ENCODE data around the gene PHACTR1. TPM values are rescaled to one million over a fixed set of nuclear protein-coding genes. Genes with fewer than 3 reads are reported as not detected.

The PHACTR1 gene
- total RNA-seq, 1 donor from 2014 or later, result 8.5 TPM

- no peaks in the 10 kb centered on the region for H3K27me3 ChIP-seq (ENCODE audit: insufficient read depth, low read length)
- H3K36me3 Mint-ChIP-seq (ENCODE audit: low read depth, unreplicated experiment), result peaks cover 2% of the 10 kb centered on the region
- no peak overlapping the region for H3K27ac Mint-ChIP-seq (ENCODE audit: unreplicated experiment)
- no peak overlapping the region for H3K4me3 ChIP-seq (ENCODE audit: insufficient read depth, low read depth, low read length)
- H3K9ac ChIP-seq (ENCODE audit: low read length), result no peak overlapping the region
- no peaks in the 10 kb centered on the region for H3K9me3 Mint-ChIP-seq (ENCODE audit: unreplicated experiment)
- no peaks in the 10 kb centered on the region for H3K4me1 ChIP-seq (ENCODE audit: insufficient read depth, low read length)
- H3K4me3 Mint-ChIP-seq (ENCODE audit: unreplicated experiment), result no peak overlapping the region
- H3K27ac ChIP-seq (ENCODE audit: low read depth, low read length), result no peak overlapping the region
- H3K4me2 ChIP-seq (ENCODE audit: low read length), result peak overlapping the region; percentile 39
- no peaks in the 10 kb centered on the region for H4K20me1 ChIP-seq (ENCODE audit: insufficient read depth, low read length)
- no peak for FAIRE-seq
- TF ChIP-seq, protein P1, sequence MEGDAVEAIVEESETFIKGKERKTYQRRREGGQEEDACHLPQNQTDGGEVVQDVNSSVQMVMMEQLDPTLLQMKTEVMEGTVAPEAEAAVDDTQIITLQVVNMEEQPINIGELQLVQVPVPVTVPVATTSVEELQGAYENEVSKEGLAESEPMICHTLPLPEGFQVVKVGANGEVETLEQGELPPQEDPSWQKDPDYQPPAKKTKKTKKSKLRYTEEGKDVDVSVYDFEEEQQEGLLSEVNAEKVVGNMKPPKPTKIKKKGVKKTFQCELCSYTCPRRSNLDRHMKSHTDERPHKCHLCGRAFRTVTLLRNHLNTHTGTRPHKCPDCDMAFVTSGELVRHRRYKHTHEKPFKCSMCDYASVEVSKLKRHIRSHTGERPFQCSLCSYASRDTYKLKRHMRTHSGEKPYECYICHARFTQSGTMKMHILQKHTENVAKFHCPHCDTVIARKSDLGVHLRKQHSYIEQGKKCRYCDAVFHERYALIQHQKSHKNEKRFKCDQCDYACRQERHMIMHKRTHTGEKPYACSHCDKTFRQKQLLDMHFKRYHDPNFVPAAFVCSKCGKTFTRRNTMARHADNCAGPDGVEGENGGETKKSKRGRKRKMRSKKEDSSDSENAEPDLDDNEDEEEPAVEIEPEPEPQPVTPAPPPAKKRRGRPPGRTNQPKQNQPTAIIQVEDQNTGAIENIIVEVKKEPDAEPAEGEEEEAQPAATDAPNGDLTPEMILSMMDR (IDR thresholded peaks at IDR 0.05; ENCODE audit: insufficient read depth, low read depth, low read length), result no peak
- TF ChIP-seq EZH2 (IDR thresholded peaks at IDR 0.05; ENCODE audit: insufficient read depth, low read length), result no peak
- no peaks in the 10 kb centered on the region for H3K79me2 ChIP-seq (ENCODE audit: insufficient read depth, low read length)
- H2AFZ ChIP-seq (ENCODE audit: low read depth, low read length), result no peak overlapping the region
- H3K27me3 Mint-ChIP-seq (ENCODE audit: low read depth, unreplicated experiment), result peaks cover 7% of the 10 kb centered on the region
- H3K4me1 Mint-ChIP-seq (ENCODE audit: low read depth, unreplicated experiment), result peaks cover 2% of the 10 kb centered on the region
- H3K9me3 ChIP-seq (ENCODE audit: insufficient read depth, low read depth, low read length), result no peaks in the 10 kb centered on the region
- peak; percentile 23 for DNase-seq (ENCODE audit: low read depth)
- H3K36me3 ChIP-seq (ENCODE audit: insufficient read depth, low read length), result no peaks in the 10 kb centered on the region
Measured at GRCh38 chr6:12769556-12770256, 53.1 kb downstream of the PHACTR1 start.

GRCh38 chr6:12772416-12772815, 55.8 kb downstream of the PHACTR1 start:
- Mint-ChIP-seq H3K9me3 (ENCODE audit: unreplicated experiment) (no peaks in the 10 kb centered on the region), H3K4me1 (ENCODE audit: low read depth, unreplicated experiment) (peaks cover 2% of the 10 kb centered on the region), H3K27ac (ENCODE audit: unreplicated experiment) (no peak overlapping the region), H3K4me3 (ENCODE audit: unreplicated experiment) (no peak overlapping the region), H3K36me3 (ENCODE audit: low read depth, unreplicated experiment) (peaks cover 2% of the 10 kb centered on the region), H3K27me3 (ENCODE audit: low read depth, unreplicated experiment) (peaks cover 5% of the 10 kb centered on the region)
- FAIRE-seq (no peak), DNase-seq (ENCODE audit: low read depth) (no peak)
- Histone ChIP-seq H3K4me2 (ENCODE audit: low read length) (no peak overlapping the region), H3K4me3 (ENCODE audit: insufficient read depth, low read depth, low read length) (no peak overlapping the region), H4K20me1 (ENCODE audit: insufficient read depth, low read length) (no peaks in the 10 kb centered on the region), H2AFZ (ENCODE audit: low read depth, low read length) (no peak overlapping the region), H3K79me2 (ENCODE audit: insufficient read depth, low read length) (no peaks in the 10 kb centered on the region), H3K9ac (ENCODE audit: low read length) (no peak overlapping the region), H3K27me3 (ENCODE audit: insufficient read depth, low read length) (no peaks in the 10 kb centered on the region), H3K36me3 (ENCODE audit: insufficient read depth, low read length) (no peaks in the 10 kb centered on the region), H3K9me3 (ENCODE audit: insufficient read depth, low read depth, low read length) (no peaks in the 10 kb centered on the region), H3K27ac (ENCODE audit: low read depth, low read length) (no peak overlapping the region), H3K4me1 (ENCODE audit: insufficient read depth, low read length) (no peaks in the 10 kb centered on the region)
- TF ChIP-seq, protein P1 (IDR thresholded peaks at IDR 0.05; ENCODE audit: insufficient read depth, low read depth, low read length), result no peak
- no peak for TF ChIP-seq EZH2 (IDR thresholded peaks at IDR 0.05; ENCODE audit: insufficient read depth, low read length)

- no peak for TF ChIP-seq EZH2 (IDR thresholded peaks at IDR 0.05; ENCODE audit: insufficient read depth, low read length)
- TF ChIP-seq, protein P1 (IDR thresholded peaks at IDR 0.05; ENCODE audit: insufficient read depth, low read depth, low read length), result no peak
- H3K9ac ChIP-seq (ENCODE audit: low read length), result no peak overlapping the region
- no peaks in the 10 kb centered on the region for H3K27me3 ChIP-seq (ENCODE audit: insufficient read depth, low read length)
- no peak overlapping the region for H2AFZ ChIP-seq (ENCODE audit: low read depth, low read length)
- no peak overlapping the region for H3K27ac Mint-ChIP-seq (ENCODE audit: unreplicated experiment)
- no peaks in the 10 kb centered on the region for H3K36me3 ChIP-seq (ENCODE audit: insufficient read depth, low read length)
- no peak for FAIRE-seq
- H3K4me3 Mint-ChIP-seq (ENCODE audit: unreplicated experiment), result no peak overlapping the region
- H3K4me1 ChIP-seq (ENCODE audit: insufficient read depth, low read length), result no peaks in the 10 kb centered on the region
- H3K27ac ChIP-seq (ENCODE audit: low read depth, low read length), result no peak overlapping the region
- no peak overlapping the region for H3K4me2 ChIP-seq (ENCODE audit: low read length)
- no peak for DNase-seq (ENCODE audit: low read depth)
- peaks cover 2% of the 10 kb centered on the region for H3K36me3 Mint-ChIP-seq (ENCODE audit: low read depth, unreplicated experiment)
- no peaks in the 10 kb centered on the region for H4K20me1 ChIP-seq (ENCODE audit: insufficient read depth, low read length)
- no peaks in the 10 kb centered on the region for H3K9me3 Mint-ChIP-seq (ENCODE audit: unreplicated experiment)
- no peak overlapping the region for H3K4me3 ChIP-seq (ENCODE audit: insufficient read depth, low read depth, low read length)
- H3K27me3 Mint-ChIP-seq (ENCODE audit: low read depth, unreplicated experiment), result peaks cover 5% of the 10 kb centered on the region
- H3K9me3 ChIP-seq (ENCODE audit: insufficient read depth, low read depth, low read length), result no peaks in the 10 kb centered on the region
- H3K79me2 ChIP-seq (ENCODE audit: insufficient read depth, low read length), result no peaks in the 10 kb centered on the region
- H3K4me1 Mint-ChIP-seq (ENCODE audit: low read depth, unreplicated experiment), result no peaks in the 10 kb centered on the region
Measured at GRCh38 chr6:12776291-12776690, 59.7 kb downstream of the PHACTR1 start.

Data from astrocyte (in vitro differentiated cells and primary cell).